ENCODE results near the gene ARMCX6.
A peak's percentile ranks its signal among the peaks of the same experiment; 100 is the strongest.
"Not testable (repeated sequence)": the region's sequence is repeated elsewhere in the genome, so short reads cannot be mapped to it uniquely, and the experiment has no call there.

ARMCX6 gene

GRCh38 chrX:101617211-101618191 is at the start of gene ARMCX6:
ARMCX6 (minus strand) TSS chrX:101618000; CDS start chrX:101616620, 1,380 bp downstream.
- peak; percentile 65 to 78 for DNase-seq

DNA sequence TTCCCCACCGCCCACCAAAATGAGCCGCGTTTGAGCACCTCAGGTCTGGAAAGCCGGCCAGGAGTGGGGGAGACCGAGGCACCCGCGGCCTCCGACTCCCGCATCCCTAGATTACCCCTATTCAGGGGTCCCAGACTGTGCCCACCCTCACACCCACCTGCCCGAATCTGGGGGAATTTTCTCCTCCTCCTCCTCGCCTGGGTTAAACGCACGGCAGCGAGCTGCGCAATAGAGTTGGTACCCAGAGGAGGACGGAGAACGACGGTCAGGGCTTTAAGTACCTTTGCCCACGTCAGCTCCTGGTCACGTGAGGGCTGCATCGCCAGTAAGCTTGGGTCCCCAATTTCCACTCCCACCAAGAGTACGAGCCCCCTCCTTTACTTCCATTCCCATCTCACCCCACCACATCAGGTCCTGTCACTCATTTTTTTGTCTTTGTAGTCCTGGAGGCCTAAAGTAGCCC is 41.8 kb upstream of the ARMCX6 start, which contains the start of gene ARMCX2:
Gene ARMCX2 (minus strand): TSS at position 250 of the 463 bp plus-strand sequence. CDS start 2,262 bp downstream, outside the sequence.
- peak in 1 of 2 experiments; percentile 29 for DNase-seq

GRCh38 chrX:101658661-101659491 is 41.1 kb upstream of the ARMCX6 start:
- peak; percentile 68 to 75 for DNase-seq

- no peak for DNase-seq
These were observed 39.7 kb upstream of the ARMCX6 start for GRCh38 chrX:101657495-101657894.

GRCh38 chrX:101656817-101657216 is 39.0 kb upstream of the ARMCX6 start:
- DNase-seq: no peak

GRCh38 chrX:101655534-101655933 is 37.7 kb upstream of the ARMCX6 start:
- no peak for DNase-seq

- DNase-seq: not testable (repeated sequence)
These were observed 29.9 kb upstream of the ARMCX6 start for GRCh38 chrX:101647716-101648115.

DNA sequence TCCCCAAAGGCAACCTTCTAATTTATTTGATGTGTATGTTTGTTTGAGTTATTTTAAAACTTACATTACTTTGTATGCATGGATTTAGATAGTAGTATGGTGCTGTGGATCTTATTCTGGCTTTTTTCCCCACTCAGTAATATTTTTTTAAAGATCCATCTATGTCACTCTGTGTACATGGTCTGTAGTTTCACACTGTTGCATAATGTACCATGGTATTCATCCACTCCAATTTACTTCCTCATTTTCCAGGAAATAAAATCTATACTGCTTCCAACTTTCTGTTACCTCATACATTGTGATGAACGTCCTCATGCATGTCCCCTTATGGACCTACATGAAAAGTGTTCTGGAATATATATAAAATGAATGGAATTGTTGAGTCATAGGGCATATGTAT is 24.3 kb upstream of the ARMCX6 start:
- DNase-seq: no peak

DNA sequence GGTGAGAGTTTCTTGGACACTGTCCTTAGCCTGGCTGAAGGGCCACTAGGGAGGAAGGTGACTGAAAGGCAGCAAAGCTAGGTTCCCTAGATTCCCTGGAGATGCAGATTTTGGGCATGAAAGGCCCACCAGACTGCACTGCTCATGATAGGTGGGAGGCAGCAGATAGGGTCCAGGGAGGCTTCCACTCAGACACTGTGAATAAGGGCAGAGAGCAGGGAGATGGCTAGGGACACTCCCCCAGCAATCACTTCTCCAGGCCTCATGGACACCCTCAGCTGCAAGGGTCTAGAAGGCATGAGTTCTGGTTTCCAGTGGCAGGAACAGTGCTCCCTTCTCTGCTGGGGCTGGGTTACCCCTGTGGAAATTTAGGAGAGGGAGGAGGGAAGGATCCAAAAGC is 21.8 kb upstream of the ARMCX6 start:
- DNase-seq: no peak

DNA sequence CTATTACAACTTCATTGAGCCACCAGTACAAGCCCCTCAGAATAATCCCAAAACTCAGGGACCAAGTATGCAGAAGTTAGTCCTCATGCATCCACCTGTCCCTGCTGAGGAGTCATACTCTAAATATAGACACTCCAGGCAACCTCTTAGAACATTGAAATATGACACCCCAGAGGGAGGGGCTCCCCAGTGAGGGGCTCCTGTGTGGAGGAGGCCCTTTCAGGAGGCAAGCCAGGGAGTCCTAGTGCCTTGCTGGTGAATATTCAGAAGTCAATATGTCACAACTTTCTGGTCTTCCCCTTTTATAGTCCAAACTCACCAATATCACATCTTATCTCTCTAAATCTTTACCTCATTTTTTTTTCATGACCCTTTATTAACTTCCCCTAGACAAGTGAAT is 1.6 kb upstream of the ARMCX6 start:
- DNase-seq: no peak

DNA sequence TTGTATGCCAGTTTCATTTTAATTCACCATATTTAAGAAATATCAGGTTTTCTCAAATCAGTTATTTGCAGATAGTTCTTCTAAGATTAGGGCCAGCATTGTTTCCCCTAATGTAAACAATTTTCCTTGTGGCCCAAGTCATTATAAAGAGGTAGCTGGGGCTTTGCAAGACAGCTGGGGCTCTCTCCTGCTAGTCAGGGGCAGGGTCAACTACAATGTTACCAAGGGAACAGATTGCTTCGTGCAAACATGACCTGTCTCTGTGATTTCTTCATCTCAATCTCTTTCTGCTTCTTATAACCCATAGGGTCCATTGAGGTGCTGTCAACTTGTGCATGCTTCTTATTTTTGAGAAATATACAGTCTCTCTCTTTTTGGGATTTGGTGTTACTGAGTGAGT is 12.1 kb downstream of the ARMCX6 start:
- no peak for DNase-seq

GRCh38 chrX:101605146-101605545 is 12.7 kb downstream of the ARMCX6 start:
- no peak for DNase-seq

- no peak for DNase-seq
These were observed 15.7 kb downstream of the ARMCX6 start for GRCh38 chrX:101602077-101602476.

DNA sequence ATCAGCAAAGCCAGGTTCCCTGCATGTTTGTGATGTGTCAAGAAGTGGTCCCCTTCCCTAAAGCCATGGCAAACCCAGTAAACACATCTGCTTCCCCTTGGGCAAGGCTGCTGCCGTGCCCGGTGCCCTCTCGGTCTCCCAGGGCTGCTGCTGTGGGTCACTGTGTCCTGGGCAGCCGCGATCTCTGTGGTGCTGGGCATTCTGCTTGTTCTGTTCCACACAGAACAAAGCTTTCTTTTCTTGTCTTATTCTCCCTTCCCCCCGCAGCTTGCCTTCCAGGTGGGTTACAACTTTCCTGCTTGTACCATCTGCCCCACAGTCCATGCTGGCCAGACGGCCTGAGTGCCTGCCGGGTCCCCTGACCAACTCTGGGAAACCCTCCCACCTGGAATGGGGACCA is 18.2 kb downstream of the ARMCX6 start:
- not testable (repeated sequence) for DNase-seq

DNA sequence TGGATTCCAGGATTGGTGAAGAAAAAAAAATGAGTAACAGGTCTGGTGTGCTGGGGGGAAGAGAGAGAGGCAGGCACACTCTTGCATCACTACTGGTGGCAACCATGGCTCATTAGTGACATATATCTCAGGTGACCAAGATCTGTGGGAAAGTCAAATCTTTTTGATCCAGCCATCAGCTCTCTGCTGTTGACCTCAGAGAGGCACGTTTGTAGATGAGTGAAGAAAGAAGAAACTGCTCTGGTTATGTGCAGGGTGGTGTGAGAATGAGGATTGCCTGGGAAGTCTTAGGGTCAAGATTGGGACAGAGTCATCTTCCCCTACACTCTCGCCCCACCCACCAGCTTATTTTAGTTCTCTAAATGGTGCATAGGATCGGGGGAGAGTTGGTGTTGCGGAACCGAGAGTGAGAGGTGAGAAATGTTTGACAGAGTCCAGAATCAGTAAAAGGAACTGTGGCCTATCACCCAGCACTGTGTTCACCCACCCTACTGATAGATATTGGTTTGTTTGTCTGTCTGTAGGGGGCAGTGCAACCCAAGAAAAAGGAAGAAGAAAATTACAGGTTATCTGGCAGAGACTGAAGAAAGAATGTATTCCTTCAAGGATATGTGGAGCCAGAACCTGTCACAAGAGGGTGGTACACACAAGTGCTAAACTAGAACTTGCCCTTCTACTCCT is 21.9 kb downstream of the ARMCX6 start:
- no peak for DNase-seq
